K562 (cell line): ENCODE measurements around the gene MCTS1. TPM values are rescaled to one million over a fixed set of nuclear protein-coding genes. Genes with fewer than 3 reads are reported as not detected.

Source experiments
- ATAC-seq: fragments of 200-7000 bp; cut with Tn5 transposase; 3 replicates; pipeline ENCODE4 v1.9.1; 2020; ENCODE audit warnings: moderate library complexity
- BruUV-seq: library from RNA; stranded (reverse); fragments of 400-500 nt; replicated peaks from 2 replicates; lab custom pipeline; 2021; lab: Mats Ljungman, UMichigan
- CTCF ChIA-PET: fragments of 300-600 bp; formaldehyde crosslinking; extraction: SDS; loops from one replicate; lab custom pipeline; 2021; ENCODE audit warnings: low intra/inter-chr PET ratio; lab: Yijun Ruan, JAX
- POLR2A ChIA-PET: fragments of 300-600, 350-650 bp; sonication (Branson Sonifier 250); formaldehyde crosslinking; extraction: SDS; loops from one replicate; lab custom pipeline; 2021; ENCODE audit warnings: antibody characterized with exemption, inconsistent platforms; lab: Yijun Ruan, JAX
- DNase-seq, 4 experiments: peaks; one replicate each; pipeline versions ENCODE4 v3.0.0 to v3.0.0-alpha.2; 2011 to 2018; ENCODE audit warnings: low spot score in 3 of 4, mixed read lengths in 3 of 4; ENCODE audit errors: extremely low read depth in 1 of 4
- FAIRE-seq: peaks from 2 replicates; lab custom pipeline; 2011; peaks lifted over from hg19 to GRCh38; lab: Jason Lieb, UNC
- H2AFZ ChIP-seq: 2 replicates; pipeline ENCODE4 v1.6.0; 2011; ENCODE audit warnings: low read depth, low read length, control low read depth, inconsistent platforms
- H3K27ac ChIP-seq: fragments of 200-600 bp; 3 replicates; pipeline ENCODE4 v1.8.0; 2011; ENCODE audit warnings: low read depth, mild to moderate bottlenecking, control low read depth, inconsistent platforms, low read length, moderate library complexity, mixed read lengths; ENCODE audit errors: extremely low read depth
- H3K27me3 ChIP-seq, 2 experiments: fragments of 300-600 bp in 1 of 2; 2 replicates in 1 of 2; 3 replicates in 1 of 2; pipeline versions ENCODE4 v1.6.0 to v1.8.0; 2011; ENCODE audit warnings: inconsistent platforms in 2 of 2, low read length in 2 of 2, mild to moderate bottlenecking in 1 of 2, mixed read lengths in 1 of 2, moderate library complexity in 1 of 2; ENCODE audit not compliant: control insufficient read depth in 2 of 2, insufficient read depth in 2 of 2
- H3K36me3 ChIP-seq: fragments of 300-600 bp; 3 replicates; pipeline ENCODE4 v1.8.0; 2011; ENCODE audit warnings: mild to moderate bottlenecking, low read length, inconsistent platforms; ENCODE audit not compliant: control insufficient read depth, insufficient read depth
- H3K4me1 ChIP-seq, 2 experiments: fragments of 200-600 bp in 1 of 2; replicated peaks in 1 of 2; 2 replicates in 1 of 2; 3 replicates in 1 of 2; pipeline versions ENCODE4 v1.5.1 to v1.8.0; 2011; ENCODE audit warnings: inconsistent platforms in 2 of 2, low read length in 2 of 2, mild to moderate bottlenecking in 1 of 2, mixed read lengths in 1 of 2, moderate library complexity in 1 of 2; ENCODE audit not compliant: control insufficient read depth in 2 of 2, insufficient read depth in 2 of 2
- H3K4me2 ChIP-seq: 2 replicates; pipeline ENCODE4 v1.6.1; 2011; ENCODE audit warnings: low read length, control low read depth, inconsistent platforms, mixed read lengths; ENCODE audit not compliant: insufficient read depth
- H3K4me3 ChIP-seq: fragments of 200-600 bp; sonication (generic), shearing (Covaris generic); 2 replicates; pipeline ENCODE4 v1.5.1; 2016; ENCODE audit warnings: control low read depth, inconsistent platforms
- H3K79me2 ChIP-seq: fragments of 200-600 bp; 3 replicates; pipeline ENCODE4 v1.8.0; 2011; ENCODE audit warnings: low read length, inconsistent platforms; ENCODE audit not compliant: control insufficient read depth, insufficient read depth
- H3K9ac ChIP-seq, 2 experiments: 2 replicates each; pipeline versions ENCODE4 v1.6.0 to v1.6.1; 2011; ENCODE audit warnings: low read depth in 2 of 2, low read length in 2 of 2, control low read depth in 1 of 2, inconsistent platforms in 1 of 2, mild to moderate bottlenecking in 1 of 2, mixed read lengths in 1 of 2; ENCODE audit not compliant: insufficient read depth in 1 of 2
- H3K9me1 ChIP-seq: one replicate; pipeline ENCODE4 v1.6.0; 2011; ENCODE audit warnings: inconsistent platforms, mild to moderate bottlenecking, low read length, moderate library complexity; ENCODE audit not compliant: control insufficient read depth, insufficient read depth
- H3K9me3 ChIP-seq: replicated peaks from 2 replicates; pipeline ENCODE4 v1.5.1; 2011; ENCODE audit warnings: low read depth, low read length, inconsistent platforms; ENCODE audit not compliant: control insufficient read depth, insufficient read depth
- H4K20me1 ChIP-seq: replicated peaks from 2 replicates; pipeline ENCODE4 v1.6.1; 2011; ENCODE audit warnings: low read length, inconsistent platforms, mixed read lengths; ENCODE audit not compliant: control insufficient read depth, insufficient read depth
- ASH1L ChIP-seq: fragments of 450-650 bp; IDR thresholded peaks from 2 replicates; pipeline ENCODE4 v1.6.1; 2018; ENCODE audit warnings: borderline replicate concordance, mild to moderate bottlenecking, low read depth; ENCODE audit not compliant: partially characterized antibody
- FIP1L1 ChIP-seq: fragments of 200-400 bp; formaldehyde crosslinking; IDR thresholded peaks from 2 replicates; pipeline ENCODE4 v1.6.1; 2018; ENCODE audit warnings: mild to moderate bottlenecking, low read depth, low read length; ENCODE audit not compliant: poor library complexity, severe bottlenecking
- ILK ChIP-seq: fragments of 450-650 bp; IDR thresholded peaks from 2 replicates; pipeline ENCODE4 v1.6.1; 2016; ENCODE audit warnings: missing genetic modification characterization, low read depth, mild to moderate bottlenecking, missing compliant biosample characterization, moderate library complexity, borderline replicate concordance
- MXI1 ChIP-seq: IDR thresholded peaks from 2 replicates; pipeline ENCODE4 v1.6.1; 2011; ENCODE audit warnings: low read depth, mild to moderate bottlenecking, improper control_type of control experiment, low read length
- NFATC3 ChIP-seq: fragments of 450-650 bp; IDR thresholded peaks from 2 replicates; pipeline ENCODE4 v1.6.1; 2017; ENCODE audit warnings: mild to moderate bottlenecking
- RAD51 ChIP-seq: fragments of 450-650 bp; IDR thresholded peaks from 2 replicates; pipeline ENCODE4 v1.7.1; 2016; ENCODE audit warnings: low read depth, mild to moderate bottlenecking, borderline replicate concordance
- TOE1 ChIP-seq, 2 experiments: fragments of 450-650 bp in 1 of 2; sonication (generic) in 1 of 2; formaldehyde crosslinking in 1 of 2; IDR thresholded peaks; 2 replicates each; pipeline versions ENCODE4 v1.7.1 to v1.8.0; 2016 to 2022; ENCODE audit warnings: borderline replicate concordance in 2 of 2, mild to moderate bottlenecking in 2 of 2, antibody characterized with exemption in 1 of 2, inconsistent platforms in 1 of 2, low read depth in 1 of 2, missing genetic modification reagents in 1 of 2, moderate library complexity in 1 of 2
- ZNF140 ChIP-seq: fragments of 250-450 bp; sonication (Bioruptor Pico); IDR thresholded peaks from 2 replicates; pipeline ENCODE4 v1.8.0; 2021; ENCODE audit warnings: moderate library complexity, mild to moderate bottlenecking, inconsistent platforms
- ZNF143 ChIP-seq: sonication (generic); formaldehyde crosslinking; IDR thresholded peaks from 2 replicates; pipeline ENCODE4 v1.9.0; 2022; ENCODE audit warnings: mild to moderate bottlenecking, missing genetic modification reagents
- WGBS: fragments of 100-300 bp; shearing (Covaris generic); methylation state at CpG from one replicate; pipeline ENCODE4 v1.1.6; 2016; ENCODE audit warnings: low coverage, mixed read lengths; ENCODE audit not compliant: insufficient coverage; ENCODE audit errors: missing lambda C conversion rate; 5-methylcytosine and 5-hydroxymethylcytosine counted together
- in situ Hi-C: fragments of 300-500 bp; cut with MboI; formaldehyde crosslinking; loops from 4 replicates; pipeline ENCODE4 v1.15.0; 2018; ENCODE audit warnings: inconsistent platforms, mixed read lengths
- intact Hi-C: fragments of 100-400 bp; cut with micrococcal nuclease; formaldehyde crosslinking; loops from 2 replicates; pipeline ENCODE4 v1.14.2; 2022
- polyA plus RNA-seq, 8 experiments: library from polyadenylated mRNA; depleted of rRNA in 4 of 8; stranded (reverse) in 5 of 8; unstranded in 3 of 8; fragments of >200 nt; fragmentation: Nextera tagmentation in 2 of 8; fragmentation: Illumina TruSeq in 1 of 8; extraction: Ambion mirVana in 2 of 8; extraction: Trizol in 1 of 8; gene quantifications; 2 replicates each; pipeline versions ENCODE4 v1.2.1 to v1.2.3, GENCODE V29; 2011 to 2014; ENCODE audit warnings: inconsistent platforms in 1 of 8, missing spikeins in 1 of 8
- total RNA-seq, 7 experiments: library from RNA; depleted of rRNA in 6 of 7; stranded (reverse); fragments of >200 nt in 6 of 7; fragmentation: Illumina TruSeq in 2 of 7; extraction: Trizol in 2 of 7; gene quantifications; 2 replicates each; pipeline versions ENCODE4 v1.2.1 to v1.2.3, GENCODE V29; 2011 to 2021; ENCODE audit warnings: low replicate concordance in 1 of 7
- TF ChIP-seq, protein P1 (sequence below): fragments of 450-650 bp; conservative IDR thresholded peaks from 2 replicates; pipeline ENCODE4 v1.6.1; 2016; ENCODE audit warnings: missing genetic modification characterization, low read depth, mild to moderate bottlenecking, control low read depth, missing compliant biosample characterization
- TF ChIP-seq, protein P2 (sequence below): sonication (generic); formaldehyde crosslinking; IDR thresholded peaks from 2 replicates; pipeline ENCODE4 v1.5.0; 2020; ENCODE audit warnings: missing genetic modification reagents
- TF ChIP-seq, protein P3 (sequence below): fragments of 450-650 bp; formaldehyde crosslinking; IDR thresholded peaks from 2 replicates; pipeline ENCODE4 v1.4.0; 2020; ENCODE audit warnings: mild to moderate bottlenecking, mixed read lengths
- TF ChIP-seq, protein P4 (sequence below): fragments of 200-800 bp; sonication (Bioruptor generic); IDR thresholded peaks from 2 replicates; pipeline ENCODE4 v1.6.1; 2017; ENCODE audit warnings: missing genetic modification characterization, missing compliant biosample characterization
- TF ChIP-seq, protein P5 (sequence below), 2 experiments: fragments of 450-650 bp in 1 of 2; sonication (generic) in 1 of 2; formaldehyde crosslinking in 1 of 2; IDR thresholded peaks in 1 of 2; conservative IDR thresholded peaks in 1 of 2; 2 replicates each; pipeline versions ENCODE4 v1.6.1 to v1.8.1; 2016 to 2023; ENCODE audit warnings: mild to moderate bottlenecking in 2 of 2, moderate library complexity in 2 of 2, inconsistent platforms in 1 of 2, missing genetic modification reagents in 1 of 2

MCTS1 gene
- total and polyA plus RNA-seq, 9 of the 15 experiments (the other 6 are each of a cell fraction or from before 2014, with no cell fraction given) = 65.3 to 300 (median 152) TPM

DNA sequence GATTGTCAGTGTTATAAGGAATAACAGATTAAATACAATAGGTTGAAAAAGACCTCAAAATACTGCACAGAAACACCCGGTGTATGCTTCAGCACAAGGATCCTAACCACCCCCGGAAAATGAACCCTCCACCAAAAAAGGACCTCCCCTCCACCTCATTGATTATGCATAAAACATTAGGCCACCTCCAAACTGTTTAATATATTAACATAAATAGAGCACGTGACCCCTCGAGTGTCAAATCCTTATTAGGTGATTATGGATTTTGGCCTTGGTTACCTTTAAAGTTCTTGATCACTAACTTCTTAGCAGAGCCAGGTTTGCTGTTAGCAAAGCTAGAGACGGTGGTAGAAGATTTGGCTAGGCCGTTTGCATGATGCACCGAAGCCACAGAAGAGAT, 44.1 kb upstream of the MCTS1 start:
- no peaks in the 10 kb centered on the region for H3K9me1 ChIP-seq
- H2AFZ ChIP-seq = peak overlapping the region; percentile 88
- no peak for ATAC-seq
- peak; percentile 11 for FAIRE-seq
- peak overlapping the region; percentile 99 for H3K4me2 ChIP-seq
- no peaks in the 10 kb centered on the region for H4K20me1 ChIP-seq
- H3K27ac ChIP-seq = peak overlapping the region; percentile 99
- in situ Hi-C loops = no loop called here
- peak in 1 of 4 experiments; percentile 19 for DNase-seq
- ChIA-PET POLR2A (interaction anchor here (0.6 to 3.0 kb wide), 5 partner anchors 8 to 45 kb away, joined by 3 to 15 read pairs (median 4); partner anchors contain the start of gene MCTS1), CTCF (no interaction called here)
- 1% methylated on average over 7 of the region's 7 CpGs for WGBS
- H3K79me2 ChIP-seq = peaks cover 50% of the 10 kb centered on the region
- peaks cover 11 to 25% of the 10 kb centered on the region in 2 experiments for H3K4me1 ChIP-seq
- peak overlapping the region; percentile 95 to 99; a peak in 3 of 4 replicates for H3K9ac ChIP-seq
- no peaks in the 10 kb centered on the region for H3K9me3 ChIP-seq
- no peaks in the 10 kb centered on the region for H3K27me3 ChIP-seq
- BruUV-seq = no TSS peak
- H3K4me3 ChIP-seq = peak overlapping the region; percentile 80
- intact Hi-C loops = no loop called here
- H3K36me3 ChIP-seq = peaks cover 27% of the 10 kb centered on the region; the same call in 2 of the 3 replicates
- TF ChIP-seq, protein P1, sequence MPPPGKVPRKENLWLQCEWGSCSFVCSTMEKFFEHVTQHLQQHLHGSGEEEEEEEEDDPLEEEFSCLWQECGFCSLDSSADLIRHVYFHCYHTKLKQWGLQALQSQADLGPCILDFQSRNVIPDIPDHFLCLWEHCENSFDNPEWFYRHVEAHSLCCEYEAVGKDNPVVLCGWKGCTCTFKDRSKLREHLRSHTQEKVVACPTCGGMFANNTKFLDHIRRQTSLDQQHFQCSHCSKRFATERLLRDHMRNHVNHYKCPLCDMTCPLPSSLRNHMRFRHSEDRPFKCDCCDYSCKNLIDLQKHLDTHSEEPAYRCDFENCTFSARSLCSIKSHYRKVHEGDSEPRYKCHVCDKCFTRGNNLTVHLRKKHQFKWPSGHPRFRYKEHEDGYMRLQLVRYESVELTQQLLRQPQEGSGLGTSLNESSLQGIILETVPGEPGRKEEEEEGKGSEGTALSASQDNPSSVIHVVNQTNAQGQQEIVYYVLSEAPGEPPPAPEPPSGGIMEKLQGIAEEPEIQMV (tag) = no peak
- TF ChIP-seq ZNF143 (CRISPR knock-in tag) = no peak
- TF ChIP-seq, protein P2, sequence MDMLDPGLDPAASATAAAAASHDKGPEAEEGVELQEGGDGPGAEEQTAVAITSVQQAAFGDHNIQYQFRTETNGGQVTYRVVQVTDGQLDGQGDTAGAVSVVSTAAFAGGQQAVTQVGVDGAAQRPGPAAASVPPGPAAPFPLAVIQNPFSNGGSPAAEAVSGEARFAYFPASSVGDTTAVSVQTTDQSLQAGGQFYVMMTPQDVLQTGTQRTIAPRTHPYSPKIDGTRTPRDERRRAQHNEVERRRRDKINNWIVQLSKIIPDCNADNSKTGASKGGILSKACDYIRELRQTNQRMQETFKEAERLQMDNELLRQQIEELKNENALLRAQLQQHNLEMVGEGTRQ = peak; percentile 58
- TF ChIP-seq, protein P3, sequence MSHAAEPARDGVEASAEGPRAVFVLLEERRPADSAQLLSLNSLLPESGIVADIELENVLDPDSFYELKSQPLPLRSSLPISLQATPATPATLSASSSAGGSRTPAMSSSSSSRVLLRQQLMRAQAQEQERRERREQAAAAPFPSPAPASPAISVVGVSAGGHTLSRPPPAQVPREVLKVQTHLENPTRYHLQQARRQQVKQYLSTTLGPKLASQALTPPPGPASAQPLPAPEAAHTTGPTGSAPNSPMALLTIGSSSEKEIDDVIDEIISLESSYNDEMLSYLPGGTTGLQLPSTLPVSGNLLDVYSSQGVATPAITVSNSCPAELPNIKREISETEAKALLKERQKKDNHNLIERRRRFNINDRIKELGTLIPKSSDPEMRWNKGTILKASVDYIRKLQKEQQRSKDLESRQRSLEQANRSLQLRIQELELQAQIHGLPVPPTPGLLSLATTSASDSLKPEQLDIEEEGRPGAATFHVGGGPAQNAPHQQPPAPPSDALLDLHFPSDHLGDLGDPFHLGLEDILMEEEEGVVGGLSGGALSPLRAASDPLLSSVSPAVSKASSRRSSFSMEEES (CRISPR knock-in tag) = peak; percentile 90
- TF ChIP-seq, protein P4, sequence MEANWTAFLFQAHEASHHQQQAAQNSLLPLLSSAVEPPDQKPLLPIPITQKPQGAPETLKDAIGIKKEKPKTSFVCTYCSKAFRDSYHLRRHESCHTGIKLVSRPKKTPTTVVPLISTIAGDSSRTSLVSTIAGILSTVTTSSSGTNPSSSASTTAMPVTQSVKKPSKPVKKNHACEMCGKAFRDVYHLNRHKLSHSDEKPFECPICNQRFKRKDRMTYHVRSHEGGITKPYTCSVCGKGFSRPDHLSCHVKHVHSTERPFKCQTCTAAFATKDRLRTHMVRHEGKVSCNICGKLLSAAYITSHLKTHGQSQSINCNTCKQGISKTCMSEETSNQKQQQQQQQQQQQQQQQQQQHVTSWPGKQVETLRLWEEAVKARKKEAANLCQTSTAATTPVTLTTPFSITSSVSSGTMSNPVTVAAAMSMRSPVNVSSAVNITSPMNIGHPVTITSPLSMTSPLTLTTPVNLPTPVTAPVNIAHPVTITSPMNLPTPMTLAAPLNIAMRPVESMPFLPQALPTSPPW = no peak
- TF ChIP-seq MXI1 = no peak
- TF ChIP-seq TOE1 (IDR thresholded peaks at IDR 0.05; ENCODE audit: borderline replicate concordance) = 0 out of 2 replicates have a peak, but pooled peaks have one; percentile 45
- no peak for TF ChIP-seq TOE1 (CRISPR knock-in tag; IDR thresholded peaks at IDR 0.05; ENCODE audit: borderline replicate concordance, low read depth)
- no peak for TF ChIP-seq FIP1L1
- peak; percentile 64 for TF ChIP-seq RAD51
- TF ChIP-seq, protein P5, sequence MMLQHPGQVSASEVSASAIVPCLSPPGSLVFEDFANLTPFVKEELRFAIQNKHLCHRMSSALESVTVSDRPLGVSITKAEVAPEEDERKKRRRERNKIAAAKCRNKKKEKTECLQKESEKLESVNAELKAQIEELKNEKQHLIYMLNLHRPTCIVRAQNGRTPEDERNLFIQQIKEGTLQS (IDR thresholded peaks at IDR 0.05) = no peak
- TF ChIP-seq, protein P5 (CRISPR knock-in tag; conservative IDR thresholded peaks at IDR 0.05) = no peak
- TF ChIP-seq ILK (tag) = no peak
- no peak for TF ChIP-seq NFATC3
- no peak for TF ChIP-seq ZNF140
- TF ChIP-seq ASH1L = no peak
